Fibroblast of lung (primary cell): ENCODE measurements around the gene OR2H2. TPM values are rescaled to one million over a fixed set of nuclear protein-coding genes. Genes with fewer than 3 reads are reported as not detected.

Experiments
- DNase-seq, 2 donors: peaks; one replicate each; pipeline versions ENCODE4 v3.0.0 to v3.0.0-alpha.2; 2010; ENCODE audit warnings: low read depth in 2 of 2
- H2AFZ ChIP-seq: 2 replicates; pipeline ENCODE4 v1.5.1; 2012; ENCODE audit warnings: low read length, control low read depth, inconsistent platforms
- H3K27ac ChIP-seq: 2 replicates; pipeline ENCODE4 v1.5.1; 2011; ENCODE audit warnings: low read length, control low read depth; ENCODE audit not compliant: insufficient read depth
- H3K27me3 ChIP-seq: 2 replicates; pipeline ENCODE4 v1.5.1; 2011; ENCODE audit warnings: mild to moderate bottlenecking, low read length; ENCODE audit not compliant: control insufficient read depth, insufficient read depth
- H3K36me3 ChIP-seq: 2 replicates; pipeline ENCODE4 v1.5.1; 2011; ENCODE audit warnings: low read length; ENCODE audit not compliant: control insufficient read depth, insufficient read depth
- H3K4me1 ChIP-seq: 2 replicates; pipeline ENCODE4 v1.5.1; 2011; ENCODE audit warnings: low read length; ENCODE audit not compliant: control insufficient read depth, insufficient read depth; ENCODE audit errors: extremely low read depth
- H3K4me2 ChIP-seq: 2 replicates; pipeline ENCODE4 v1.5.1; 2011; ENCODE audit warnings: low read length, control low read depth; ENCODE audit not compliant: insufficient read depth; ENCODE audit errors: extremely low read depth
- H3K4me3 ChIP-seq, 4 experiments: fragments of 200-600 bp in 1 of 4; sonication (generic) in 1 of 4; replicated peaks in 1 of 4; 2 replicates each; pipeline ENCODE4 v1.5.1; 2011 to 2016; ENCODE audit warnings: low read length in 4 of 4, low read depth in 3 of 4, mild to moderate bottlenecking in 3 of 4, control low read depth in 2 of 4, inconsistent platforms in 1 of 4, mixed read lengths in 1 of 4; ENCODE audit not compliant: insufficient read depth in 1 of 4; ENCODE audit errors: control extremely low read depth in 1 of 4
- H3K79me2 ChIP-seq: 2 replicates; pipeline ENCODE4 v1.5.1; 2012; ENCODE audit warnings: mild to moderate bottlenecking, low read length, inconsistent platforms; ENCODE audit not compliant: control insufficient read depth, insufficient read depth
- H3K9ac ChIP-seq: 2 replicates; pipeline ENCODE4 v1.5.1; 2011; ENCODE audit warnings: mild to moderate bottlenecking, low read length, control low read depth; ENCODE audit not compliant: insufficient read depth
- H3K9me3 ChIP-seq: 2 replicates; pipeline ENCODE4 v1.5.1; 2012; ENCODE audit warnings: low read depth, low read length; ENCODE audit not compliant: control insufficient read depth, insufficient read depth
- H4K20me1 ChIP-seq: 2 replicates; pipeline ENCODE4 v1.5.1; 2011; ENCODE audit warnings: low read length; ENCODE audit not compliant: control insufficient read depth, insufficient read depth; ENCODE audit errors: extremely low read depth
- EZH2 ChIP-seq: IDR thresholded peaks from 2 replicates; pipeline ENCODE4 v1.5.1; 2012; ENCODE audit warnings: low read length, control low read depth, mild to moderate bottlenecking; ENCODE audit errors: missing control alignments
- polyA minus RNA-seq: library from RNA; depleted of rRNA, polyadenylated mRNA; stranded (reverse); fragments of >200 nt; gene quantifications from 2 replicates; pipeline ENCODE4 v1.2.3, GENCODE V29; 2011; ENCODE audit warnings: low replicate concordance
- polyA plus RNA-seq, 2 donors: library from polyadenylated mRNA; depleted of rRNA in 1 of 2; stranded (reverse) in 1 of 2; unstranded in 1 of 2; fragments of >200 nt; gene quantifications; 2 replicates each; pipeline ENCODE4 v1.2.1, GENCODE V29; 2011 to 2012; ENCODE audit warnings: missing spikeins in 1 of 2
- total RNA-seq: library from RNA; depleted of rRNA; stranded (reverse); fragments of >200 nt; gene quantifications from 2 replicates; pipeline ENCODE4 v1.2.1, GENCODE V29; 2014
- TF ChIP-seq, protein P1 (sequence below), 2 donors: IDR thresholded peaks in 1 of 2; conservative IDR thresholded peaks in 1 of 2; 1 replicate in 1 of 2; 2 replicates in 1 of 2; pipeline ENCODE4 v1.5.1; 2011 to 2012; ENCODE audit warnings: low read length in 2 of 2, control low read depth in 1 of 2, inconsistent platforms in 1 of 2, low read depth in 1 of 2, mild to moderate bottlenecking in 1 of 2

Gene OR2H2
- total RNA-seq (not detected in 2 replicates), polyA plus RNA-seq (not detected in 2 replicates), polyA minus RNA-seq (not detected in 2 replicates)
- not detected in 2 replicates for polyA plus RNA-seq (2012)

DNA sequence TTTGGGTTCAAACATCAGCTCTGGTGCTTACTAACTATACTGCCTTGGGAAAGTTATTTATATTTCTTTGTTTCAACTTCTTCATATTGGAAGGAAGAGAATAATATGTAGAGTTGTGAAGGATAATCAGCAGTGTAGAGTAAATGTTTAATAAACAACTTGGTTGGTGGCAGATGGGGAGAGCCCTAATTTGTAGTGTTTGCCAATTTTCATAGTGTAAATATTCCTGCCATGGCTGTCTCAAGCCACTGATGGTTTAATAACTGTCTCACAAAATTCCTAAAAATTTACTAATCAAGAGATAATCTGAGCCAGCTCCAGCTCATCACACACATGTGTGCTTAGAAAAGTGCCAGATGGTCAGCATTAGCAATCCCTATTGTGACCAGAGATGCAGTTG, at the start of gene OR2H2:
TSS of gene OR2H2 (plus strand) at position 301 of the 400 bp plus-strand sequence. CDS start 2,824 bp downstream, outside the sequence.
- Histone ChIP-seq H3K79me2 (no peaks in the 10 kb centered on the region), H3K4me2 (no peak within 1 kb of the TSS), H3K27me3 (no peaks in the 10 kb centered on the region), H2AFZ (no peak within 1 kb of the TSS), H3K4me3 (no peak within 1 kb of the TSS), H3K36me3 (no peaks in the 10 kb centered on the region), H4K20me1 (no peaks in the 10 kb centered on the region), H3K9me3 (no peaks in the 10 kb centered on the region), H3K4me1 (no peaks in the 10 kb centered on the region), H3K9ac (no peak within 1 kb of the TSS), H3K27ac (no peak within 1 kb of the TSS)
- TF ChIP-seq, protein P1, sequence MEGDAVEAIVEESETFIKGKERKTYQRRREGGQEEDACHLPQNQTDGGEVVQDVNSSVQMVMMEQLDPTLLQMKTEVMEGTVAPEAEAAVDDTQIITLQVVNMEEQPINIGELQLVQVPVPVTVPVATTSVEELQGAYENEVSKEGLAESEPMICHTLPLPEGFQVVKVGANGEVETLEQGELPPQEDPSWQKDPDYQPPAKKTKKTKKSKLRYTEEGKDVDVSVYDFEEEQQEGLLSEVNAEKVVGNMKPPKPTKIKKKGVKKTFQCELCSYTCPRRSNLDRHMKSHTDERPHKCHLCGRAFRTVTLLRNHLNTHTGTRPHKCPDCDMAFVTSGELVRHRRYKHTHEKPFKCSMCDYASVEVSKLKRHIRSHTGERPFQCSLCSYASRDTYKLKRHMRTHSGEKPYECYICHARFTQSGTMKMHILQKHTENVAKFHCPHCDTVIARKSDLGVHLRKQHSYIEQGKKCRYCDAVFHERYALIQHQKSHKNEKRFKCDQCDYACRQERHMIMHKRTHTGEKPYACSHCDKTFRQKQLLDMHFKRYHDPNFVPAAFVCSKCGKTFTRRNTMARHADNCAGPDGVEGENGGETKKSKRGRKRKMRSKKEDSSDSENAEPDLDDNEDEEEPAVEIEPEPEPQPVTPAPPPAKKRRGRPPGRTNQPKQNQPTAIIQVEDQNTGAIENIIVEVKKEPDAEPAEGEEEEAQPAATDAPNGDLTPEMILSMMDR (conservative IDR thresholded peaks at IDR 0.05 in 1 of 2, IDR thresholded peaks at IDR 0.05 in 1 of 2; ENCODE audit: low read depth in 1 of 2, low read length in 2 of 2), result no peak
- no peak for TF ChIP-seq EZH2
- DNase-seq, result no peak

DNA sequence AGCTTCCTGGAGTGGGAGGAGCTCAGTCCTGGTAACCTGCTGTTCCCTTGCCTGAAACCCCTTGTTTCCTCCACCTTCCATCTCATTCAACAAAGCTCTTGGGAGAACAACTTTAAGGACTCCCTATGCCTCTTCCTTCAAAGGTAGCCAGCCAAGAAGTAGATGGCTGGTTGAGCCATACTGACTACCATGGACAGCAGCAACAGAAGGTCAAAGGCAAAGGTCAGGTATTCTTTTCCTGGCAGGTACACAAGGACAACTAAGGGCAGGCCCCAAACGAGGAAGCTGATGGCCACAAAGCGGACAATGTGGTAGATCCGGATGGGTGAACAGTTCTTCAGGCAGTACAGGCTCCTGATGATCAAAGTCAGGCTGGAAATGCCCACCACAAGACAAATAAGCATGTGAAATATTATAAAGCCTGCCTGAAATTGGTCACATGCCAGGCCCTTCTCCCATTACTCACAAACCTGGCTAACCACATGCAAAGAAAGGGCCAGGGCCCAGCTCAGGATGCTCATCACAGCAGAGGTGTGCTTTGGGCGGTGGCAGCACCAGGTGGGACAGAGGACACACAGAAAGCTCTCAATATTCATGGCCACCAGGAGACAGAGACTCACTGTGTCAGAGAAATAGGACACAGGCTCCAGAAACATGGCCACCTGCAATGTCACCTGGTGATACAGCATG, 47.1 kb upstream of the OR2H2 start:
- H3K36me3 ChIP-seq, result no peaks in the 10 kb centered on the region
- no peaks in the 10 kb centered on the region for H3K79me2 ChIP-seq
- H3K4me3 ChIP-seq, result no peak overlapping the region
- no peaks in the 10 kb centered on the region for H3K4me1 ChIP-seq
- no peak for TF ChIP-seq EZH2
- TF ChIP-seq, protein P1 (conservative IDR thresholded peaks at IDR 0.05 in 1 of 2, IDR thresholded peaks at IDR 0.05 in 1 of 2; ENCODE audit: low read depth in 1 of 2, low read length in 2 of 2), result no peak
- no peak overlapping the region for H3K27ac ChIP-seq
- no peak overlapping the region for H3K4me2 ChIP-seq
- H4K20me1 ChIP-seq, result no peaks in the 10 kb centered on the region
- no peaks in the 10 kb centered on the region for H3K27me3 ChIP-seq
- H2AFZ ChIP-seq, result no peak overlapping the region
- no peaks in the 10 kb centered on the region for H3K9me3 ChIP-seq
- DNase-seq, result no peak
- no peak overlapping the region for H3K9ac ChIP-seq

DNA sequence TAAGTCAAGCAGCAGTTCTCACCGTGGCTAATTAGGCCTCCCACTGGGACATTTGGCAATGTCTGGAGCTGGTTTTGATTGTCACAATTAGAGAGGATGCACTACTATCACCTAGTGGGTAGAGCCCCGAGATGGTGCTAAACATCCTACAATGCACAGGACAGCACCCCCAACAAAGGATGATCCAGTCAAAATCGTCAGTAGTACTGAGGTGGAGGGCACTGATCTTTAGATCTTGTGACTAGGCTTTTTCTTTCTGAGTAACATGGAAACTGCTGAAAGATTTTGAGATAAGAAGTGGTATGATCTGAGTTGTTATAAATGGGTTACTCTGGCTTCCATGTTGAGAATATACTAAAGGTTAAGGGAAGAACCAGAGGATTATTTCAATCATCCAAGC, 37.3 kb upstream of the OR2H2 start:
- Histone ChIP-seq H3K4me2 (no peak overlapping the region), H3K27ac (no peak overlapping the region), H4K20me1 (no peaks in the 10 kb centered on the region), H3K4me3 (no peak overlapping the region), H2AFZ (no peak overlapping the region), H3K9ac (no peak overlapping the region), H3K27me3 (no peaks in the 10 kb centered on the region), H3K9me3 (no peaks in the 10 kb centered on the region), H3K4me1 (no peaks in the 10 kb centered on the region), H3K36me3 (no peaks in the 10 kb centered on the region), H3K79me2 (no peaks in the 10 kb centered on the region)
- TF ChIP-seq, protein P1 (conservative IDR thresholded peaks at IDR 0.05 in 1 of 2, IDR thresholded peaks at IDR 0.05 in 1 of 2; ENCODE audit: low read depth in 1 of 2, low read length in 2 of 2), result no peak
- DNase-seq, result no peak
